Measurements from ENCODE around the gene AR.
"Not testable (repeated sequence)": the region's sequence is repeated elsewhere in the genome, so short reads cannot be mapped to it uniquely, and the experiment has no call there.

Gene AR

DNA sequence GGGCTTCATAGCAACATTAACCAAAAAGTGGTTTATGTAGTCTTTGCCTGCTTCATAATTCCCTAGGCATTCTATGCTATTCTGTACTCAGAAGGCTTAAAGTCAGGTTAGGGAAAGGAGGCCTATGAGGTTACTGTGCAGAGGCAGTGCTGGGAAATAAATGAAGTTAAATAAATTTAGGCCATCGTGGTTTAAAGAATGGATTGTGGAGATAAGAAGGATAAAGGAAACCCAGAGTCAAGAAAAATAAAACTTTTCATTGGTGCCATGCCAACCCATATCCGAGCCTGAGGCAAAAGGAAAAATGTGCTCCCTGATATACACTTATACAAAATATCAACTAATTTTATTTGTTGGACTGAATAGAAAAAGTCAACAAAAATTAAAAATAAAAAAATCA lies 70.2 kb downstream of the AR start:
- H3K27ac Mint-ChIP-seq (ENCODE audit: low read depth), result no peak overlapping the region
- H3K4me1 Mint-ChIP-seq, result no peaks in the 10 kb centered on the region
- ATAC-seq (replicated peaks; ENCODE audit: extremely low read depth, poor library complexity, severe bottlenecking) (no peak), DNase-seq (ENCODE audit: low spot score in 2 of 2) (no peak)
- H3K36me3 Mint-ChIP-seq (ENCODE audit: insufficient read depth), result no peaks in the 10 kb centered on the region
- peaks cover 11% of the 10 kb centered on the region for H3K9me3 Mint-ChIP-seq
- H3K27me3 Mint-ChIP-seq, result no peaks in the 10 kb centered on the region
- no peak overlapping the region for H3K4me3 Mint-ChIP-seq

DNA sequence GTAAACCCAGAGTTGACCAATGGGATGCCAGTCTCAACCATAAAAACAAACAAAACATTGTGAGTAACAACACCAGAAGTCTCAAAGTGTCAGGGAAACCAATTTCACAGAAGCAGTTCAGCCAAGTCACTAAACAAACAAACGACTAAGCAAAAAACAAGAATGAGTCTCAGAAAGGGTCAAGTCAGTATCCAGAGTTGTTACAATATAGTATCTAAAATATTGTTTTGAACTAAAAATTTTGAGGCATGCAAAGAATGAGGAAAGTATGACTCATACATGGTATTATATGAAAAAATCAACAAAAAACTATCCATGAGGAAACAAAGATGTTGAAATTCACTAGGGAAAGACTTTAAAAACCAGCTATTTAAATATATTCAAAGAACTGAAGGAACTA lies 70.6 kb downstream of the AR start:
- Mint-ChIP-seq H3K27ac (ENCODE audit: low read depth) (no peak overlapping the region), H3K27me3 (no peaks in the 10 kb centered on the region), H3K4me1 (no peaks in the 10 kb centered on the region), H3K36me3 (ENCODE audit: insufficient read depth) (no peaks in the 10 kb centered on the region), H3K9me3 (peaks cover 11% of the 10 kb centered on the region), H3K4me3 (no peak overlapping the region)
- ATAC-seq (replicated peaks; ENCODE audit: extremely low read depth, poor library complexity, severe bottlenecking) (no peak), DNase-seq (ENCODE audit: low spot score in 2 of 2) (no peak)

GRCh38 chrX:67619253-67619652 lies 75.4 kb downstream of the AR start:
- no peak overlapping the region for H3K27ac Mint-ChIP-seq (ENCODE audit: low read depth)
- DNase-seq (ENCODE audit: low spot score in 2 of 2), result no peak
- H3K4me1 Mint-ChIP-seq, result no peaks in the 10 kb centered on the region
- H3K36me3 Mint-ChIP-seq (ENCODE audit: insufficient read depth), result peaks cover 2% of the 10 kb centered on the region
- H3K27me3 Mint-ChIP-seq, result no peaks in the 10 kb centered on the region
- ATAC-seq (replicated peaks; ENCODE audit: extremely low read depth, poor library complexity, severe bottlenecking), result no peak
- H3K9me3 Mint-ChIP-seq, result peaks cover 16% of the 10 kb centered on the region
- no peak overlapping the region for H3K4me3 Mint-ChIP-seq

- Mint-ChIP-seq H3K27me3 (no peaks in the 10 kb centered on the region), H3K4me1 (no peaks in the 10 kb centered on the region), H3K36me3 (ENCODE audit: insufficient read depth) (peaks cover 2% of the 10 kb centered on the region), H3K27ac (ENCODE audit: low read depth) (no peak overlapping the region), H3K4me3 (no peak overlapping the region), H3K9me3 (peaks cover 11% of the 10 kb centered on the region)
- ATAC-seq (replicated peaks; ENCODE audit: extremely low read depth, poor library complexity, severe bottlenecking) (no peak), DNase-seq (ENCODE audit: low spot score in 2 of 2) (no peak)
Measured at GRCh38 chrX:67622053-67622585, 78.3 kb downstream of the AR start.

- H3K36me3 Mint-ChIP-seq (ENCODE audit: insufficient read depth), result peaks cover 2% of the 10 kb centered on the region
- no peaks in the 10 kb centered on the region for H3K4me1 Mint-ChIP-seq
- DNase-seq (ENCODE audit: low spot score in 2 of 2) (no peak), ATAC-seq (replicated peaks; ENCODE audit: extremely low read depth, poor library complexity, severe bottlenecking) (no peak)
- peaks cover 5% of the 10 kb centered on the region for H3K9me3 Mint-ChIP-seq
- H3K27me3 Mint-ChIP-seq, result no peaks in the 10 kb centered on the region
- H3K4me3 Mint-ChIP-seq, result no peak overlapping the region
- no peak overlapping the region for H3K27ac Mint-ChIP-seq (ENCODE audit: low read depth)
Measured at GRCh38 chrX:67624325-67624724, 80.5 kb downstream of the AR start.

DNA sequence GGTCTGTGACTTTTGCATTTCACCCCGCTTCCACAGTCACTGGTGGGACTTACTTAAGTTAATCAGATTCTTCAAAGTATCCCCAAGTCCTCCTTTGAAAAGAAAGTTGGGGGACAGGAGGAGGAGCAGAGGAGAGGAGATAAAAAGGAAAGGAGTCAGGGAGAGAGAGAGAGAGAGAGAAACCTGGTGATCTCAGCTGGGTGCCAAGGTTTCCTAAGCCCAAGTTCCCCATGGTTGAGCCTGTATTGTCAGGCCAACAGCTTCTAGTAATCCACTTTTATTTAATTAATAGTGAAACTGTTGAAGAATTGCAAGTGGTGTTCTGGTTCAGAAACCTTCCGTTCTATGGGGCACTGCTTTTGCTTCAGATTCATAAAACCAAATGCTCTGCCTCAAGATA lies 91.6 kb downstream of the AR start:
- peaks cover 2% of the 10 kb centered on the region for H3K36me3 Mint-ChIP-seq (ENCODE audit: insufficient read depth)
- H3K4me3 Mint-ChIP-seq, result no peak overlapping the region
- DNase-seq (ENCODE audit: low spot score in 2 of 2) (no peak), ATAC-seq (replicated peaks; ENCODE audit: extremely low read depth, poor library complexity, severe bottlenecking) (no peak)
- H3K27ac Mint-ChIP-seq (ENCODE audit: low read depth), result no peak overlapping the region
- H3K4me1 Mint-ChIP-seq, result no peaks in the 10 kb centered on the region
- no peaks in the 10 kb centered on the region for H3K9me3 Mint-ChIP-seq
- no peaks in the 10 kb centered on the region for H3K27me3 Mint-ChIP-seq

- H3K9me3 Mint-ChIP-seq, result no peaks in the 10 kb centered on the region
- no peak overlapping the region for H3K27ac Mint-ChIP-seq (ENCODE audit: low read depth)
- H3K4me3 Mint-ChIP-seq, result no peak overlapping the region
- ATAC-seq (replicated peaks; ENCODE audit: extremely low read depth, poor library complexity, severe bottlenecking), result no peak
- H3K27me3 Mint-ChIP-seq, result no peaks in the 10 kb centered on the region
- no peaks in the 10 kb centered on the region for H3K4me1 Mint-ChIP-seq
- DNase-seq (ENCODE audit: low spot score in 2 of 2), result no peak
- H3K36me3 Mint-ChIP-seq (ENCODE audit: insufficient read depth), result no peaks in the 10 kb centered on the region
Measured at GRCh38 chrX:67636532-67636931, 92.7 kb downstream of the AR start.

- not testable (repeated sequence) for DNase-seq (ENCODE audit: low spot score in 2 of 2); H3K27ac Mint-ChIP-seq (ENCODE audit: low read depth); ATAC-seq (replicated peaks; ENCODE audit: extremely low read depth, poor library complexity, severe bottlenecking); H3K4me1 Mint-ChIP-seq; H3K9me3 Mint-ChIP-seq; H3K27me3 Mint-ChIP-seq; H3K4me3 Mint-ChIP-seq; H3K36me3 Mint-ChIP-seq (ENCODE audit: insufficient read depth)
Measured at GRCh38 chrX:67637293-67637692, 93.5 kb downstream of the AR start.

DNA sequence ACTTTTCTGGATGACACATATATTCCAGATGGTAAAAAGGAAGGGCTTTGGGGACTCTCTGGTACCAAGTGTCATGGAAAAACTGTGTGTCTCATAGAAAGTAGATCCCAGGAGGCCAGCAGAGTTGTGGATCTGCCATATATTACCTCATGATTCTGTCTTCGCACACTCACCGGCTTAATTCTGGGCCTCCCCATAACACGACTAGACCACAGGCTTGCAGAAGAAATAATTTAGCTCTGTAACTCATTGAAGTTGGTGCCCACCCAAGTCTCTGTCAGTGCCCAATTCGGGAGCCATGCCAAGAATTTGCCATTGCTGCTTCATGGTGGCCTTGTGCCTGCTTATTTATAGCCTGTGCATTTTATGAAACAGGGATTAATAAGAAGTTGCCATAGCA lies 104.5 kb downstream of the AR start:
- Mint-ChIP-seq H3K4me3 (no peak overlapping the region), H3K4me1 (no peaks in the 10 kb centered on the region), H3K27ac (ENCODE audit: low read depth) (no peak overlapping the region), H3K9me3 (peaks cover 5% of the 10 kb centered on the region), H3K27me3 (no peaks in the 10 kb centered on the region), H3K36me3 (ENCODE audit: insufficient read depth) (peaks cover 5% of the 10 kb centered on the region)
- no peak for DNase-seq (ENCODE audit: low spot score in 2 of 2)
- no peak for ATAC-seq (replicated peaks; ENCODE audit: extremely low read depth, poor library complexity, severe bottlenecking)

- no peak overlapping the region for H3K27ac Mint-ChIP-seq (ENCODE audit: low read depth)
- H3K9me3 Mint-ChIP-seq, result no peaks in the 10 kb centered on the region
Measured at GRCh38 chrX:67651437-67652142, 107.8 kb downstream of the AR start.

DNA sequence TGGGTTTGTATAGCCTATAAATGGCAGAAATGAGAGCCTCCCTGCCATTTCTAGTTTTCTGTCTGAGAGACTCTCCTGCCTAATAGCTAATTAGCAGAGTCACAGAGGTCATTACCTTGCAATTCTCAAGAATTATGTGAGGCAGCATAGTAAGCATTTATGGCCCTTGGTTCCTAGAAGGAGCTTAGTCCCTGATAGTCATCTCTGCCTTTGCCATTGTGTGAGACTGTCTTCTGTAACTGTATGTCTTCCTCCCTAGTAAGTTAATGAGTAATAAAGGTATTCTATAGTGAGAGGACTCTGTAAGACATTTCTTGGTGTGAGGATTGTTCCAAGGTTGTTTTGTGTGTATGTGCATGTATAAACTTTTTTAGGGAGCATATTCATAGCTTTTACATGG lies 108.7 kb downstream of the AR start:
- DNase-seq (ENCODE audit: low spot score in 2 of 2) (no peak), ATAC-seq (replicated peaks; ENCODE audit: extremely low read depth, poor library complexity, severe bottlenecking) (no peak)
- no peaks in the 10 kb centered on the region for H3K9me3 Mint-ChIP-seq
- no peaks in the 10 kb centered on the region for H3K27me3 Mint-ChIP-seq
- H3K36me3 Mint-ChIP-seq (ENCODE audit: insufficient read depth), result peaks cover 2% of the 10 kb centered on the region
- no peaks in the 10 kb centered on the region for H3K4me1 Mint-ChIP-seq
- no peak overlapping the region for H3K4me3 Mint-ChIP-seq
- H3K27ac Mint-ChIP-seq (ENCODE audit: low read depth), result no peak overlapping the region

More at GRCh38 chrX:67651437-67652142, 107.8 kb downstream of the AR start:
- no peak for DNase-seq (ENCODE audit: low spot score in 2 of 2)
- Mint-ChIP-seq H3K4me3 (no peak overlapping the region), H3K36me3 (ENCODE audit: insufficient read depth) (peaks cover 2% of the 10 kb centered on the region), H3K4me1 (no peaks in the 10 kb centered on the region), H3K27me3 (no peaks in the 10 kb centered on the region)
- ATAC-seq (replicated peaks; ENCODE audit: extremely low read depth, poor library complexity, severe bottlenecking), result no peak

GRCh38 chrX:67654301-67654700 lies 110.5 kb downstream of the AR start:
- no peak overlapping the region for H3K27ac Mint-ChIP-seq (ENCODE audit: low read depth)
- ATAC-seq (replicated peaks; ENCODE audit: extremely low read depth, poor library complexity, severe bottlenecking), result no peak
- H3K9me3 Mint-ChIP-seq, result no peaks in the 10 kb centered on the region
- H3K27me3 Mint-ChIP-seq, result no peaks in the 10 kb centered on the region
- peaks cover 2% of the 10 kb centered on the region for H3K36me3 Mint-ChIP-seq (ENCODE audit: insufficient read depth)
- H3K4me1 Mint-ChIP-seq, result no peaks in the 10 kb centered on the region
- DNase-seq (ENCODE audit: low spot score in 2 of 2), result no peak
- no peak overlapping the region for H3K4me3 Mint-ChIP-seq

- Mint-ChIP-seq H3K27ac (ENCODE audit: low read depth) (no peak overlapping the region), H3K4me3 (no peak overlapping the region), H3K9me3 (peaks cover 5% of the 10 kb centered on the region), H3K36me3 (ENCODE audit: insufficient read depth) (no peaks in the 10 kb centered on the region), H3K4me1 (no peaks in the 10 kb centered on the region), H3K27me3 (no peaks in the 10 kb centered on the region)
- DNase-seq (ENCODE audit: low spot score in 2 of 2), result no peak
- ATAC-seq (replicated peaks; ENCODE audit: extremely low read depth, poor library complexity, severe bottlenecking), result no peak
Measured at GRCh38 chrX:67665583-67665982, 121.8 kb downstream of the AR start.
